HG02840 (cell line): Measurements from ENCODE around the gene IQCC.

ENCODE experiments used
- ATAC-seq: cut with Tn5 transposase; IDR thresholded peaks from one replicate; pipeline ENCODE4 v1.9.1; 2021; ENCODE audit warnings: mild to moderate bottlenecking, moderate library complexity, moderate number of reproducible peaks; ENCODE audit not compliant: unreplicated experiment, low FRiP score

IQCC gene

GRCh38 chr1:32221980-32222755 lies 16.7 kb downstream of the IQCC start, which contains the start of the genes EIF3I and TMEM234:
Gene EIF3I (plus strand): TSS chr1:32222407. CDS start chr1:32222442, 35 bp downstream.
Gene TMEM234 (minus strand): TSS chr1:32222353. CDS start chr1:32222322, 31 bp downstream.
- peak; percentile 91 for ATAC-seq

- ATAC-seq = no peak
These were observed 18.2 kb downstream of the IQCC start for GRCh38 chr1:32223683-32224082.

- ATAC-seq = no peak
These were observed 18.8 kb downstream of the IQCC start for GRCh38 chr1:32224285-32224684.

GRCh38 chr1:32228771-32229170 lies 23.3 kb downstream of the IQCC start:
- ATAC-seq = no peak

GRCh38 chr1:32231843-32232432 lies 26.5 kb downstream of the IQCC start:
- ATAC-seq = no peak

- no peak for ATAC-seq
These were observed 27.3 kb downstream of the IQCC start for GRCh38 chr1:32232558-32233304.

- no peak for ATAC-seq
These were observed 29.3 kb downstream of the IQCC start for GRCh38 chr1:32234792-32235191.

GRCh38 chr1:32239337-32239736 lies 33.9 kb downstream of the IQCC start:
- no peak for ATAC-seq

- no peak for ATAC-seq
These were observed 34.3 kb downstream of the IQCC start for GRCh38 chr1:32239790-32240139.

GRCh38 chr1:32240140-32240951 lies 34.9 kb downstream of the IQCC start:
- no peak for ATAC-seq

GRCh38 chr1:32241001-32241763 lies 35.7 kb downstream of the IQCC start:
- ATAC-seq = no peak

GRCh38 chr1:32242341-32242851 lies 36.9 kb downstream of the IQCC start:
- ATAC-seq = no peak

GRCh38 chr1:32246888-32247273 lies 41.4 kb downstream of the IQCC start, which contains the start of gene FAM167B:
Gene FAM167B (plus strand): TSS chr1:32247222. CDS start chr1:32247422, 200 bp downstream.
- no peak for ATAC-seq

- ATAC-seq = no peak
These were observed 42.0 kb downstream of the IQCC start for GRCh38 chr1:32247452-32247851.

GRCh38 chr1:32247983-32248889 lies 42.8 kb downstream of the IQCC start:
- no peak for ATAC-seq

GRCh38 chr1:32249831-32250525 lies 44.5 kb downstream of the IQCC start:
- peak; percentile 50 for ATAC-seq

GRCh38 chr1:32250893-32251716 lies 45.6 kb downstream of the IQCC start, which contains the start of gene LCK:
Gene LCK (plus strand): TSS chr1:32251265. CDS start chr1:32274330, 23,065 bp downstream.
- no peak for ATAC-seq
